Activated CD4-positive, CD25-positive, alpha-beta regulatory T cell (primary cell): ENCODE data around the gene KRT71.

ENCODE experiments used
- DNase-seq, 4 experiments: peaks; one replicate each; lab custom pipeline; 2025; lab: John Stamatoyannopoulos, UW

KRT71 gene

GRCh38 chr12:52575256-52575655 is 22.3 kb upstream of the KRT71 start:
- no peak for DNase-seq

DNA sequence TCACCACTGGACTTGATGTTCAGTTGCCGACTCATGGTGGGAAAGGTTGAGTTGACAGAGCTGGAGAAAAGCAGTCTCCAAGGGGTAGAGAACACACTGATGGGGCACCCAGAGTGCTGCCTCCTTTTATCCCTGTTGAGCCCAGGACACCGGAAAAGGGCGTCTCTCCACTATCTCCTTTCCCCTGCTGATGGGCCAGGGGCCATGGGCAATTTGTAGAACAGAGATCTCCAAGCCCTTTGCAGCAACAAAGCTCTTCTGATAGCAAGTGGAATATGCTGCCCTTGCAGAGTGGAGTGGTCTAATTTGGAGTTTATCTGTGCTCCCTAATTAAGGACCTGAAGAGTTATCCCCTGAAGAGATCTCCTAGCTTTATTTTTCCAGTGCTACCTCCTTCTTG is 20.8 kb upstream of the KRT71 start, which contains the start of gene KRT74:
Gene KRT74, minus strand, starts transcription at position 101 of the 400 bp plus-strand sequence. Its CDS starts 66 bp downstream, at position 35.
- DNase-seq, result no peak

DNA sequence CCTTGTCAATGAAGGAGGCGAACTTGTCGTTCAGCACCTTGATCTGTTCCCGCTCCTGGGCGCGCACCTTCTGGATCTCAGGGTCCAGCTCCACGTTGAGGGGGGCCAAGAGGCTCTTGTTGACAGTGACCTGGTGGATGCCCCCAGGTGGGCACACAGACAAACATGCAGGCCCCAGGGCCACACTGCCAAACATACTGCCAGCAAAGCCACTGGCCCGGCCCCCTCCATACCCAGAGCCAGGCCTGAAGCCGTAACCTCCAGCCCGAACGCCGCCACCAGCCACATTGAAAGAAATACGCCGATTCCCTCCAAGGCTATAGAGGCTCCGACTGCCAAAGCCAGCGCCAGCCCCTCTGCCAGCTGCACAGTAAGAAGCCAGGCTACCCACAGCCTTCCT is 20.4 kb upstream of the KRT71 start:
- no peak for DNase-seq

DNA sequence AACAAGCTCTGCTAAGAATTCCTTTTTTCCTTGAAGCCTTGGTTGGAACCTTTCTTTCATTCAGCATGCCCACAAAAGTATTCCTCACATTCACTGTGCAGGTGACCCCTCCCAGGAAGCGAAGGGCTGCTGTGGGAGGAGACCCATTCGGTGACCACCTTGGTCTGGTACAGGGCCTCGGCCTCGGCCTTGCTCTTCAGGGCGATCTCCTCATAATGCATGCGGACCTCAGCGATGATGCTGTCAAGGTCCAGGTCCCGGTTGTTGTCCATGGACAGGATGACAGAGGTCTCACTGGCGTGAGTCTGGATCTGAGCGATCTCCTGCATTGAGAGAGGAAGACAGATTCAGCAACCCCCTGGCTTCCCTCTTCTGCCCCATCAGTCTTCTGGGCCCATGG is 17.6 kb upstream of the KRT71 start:
- DNase-seq, result no peak

DNA sequence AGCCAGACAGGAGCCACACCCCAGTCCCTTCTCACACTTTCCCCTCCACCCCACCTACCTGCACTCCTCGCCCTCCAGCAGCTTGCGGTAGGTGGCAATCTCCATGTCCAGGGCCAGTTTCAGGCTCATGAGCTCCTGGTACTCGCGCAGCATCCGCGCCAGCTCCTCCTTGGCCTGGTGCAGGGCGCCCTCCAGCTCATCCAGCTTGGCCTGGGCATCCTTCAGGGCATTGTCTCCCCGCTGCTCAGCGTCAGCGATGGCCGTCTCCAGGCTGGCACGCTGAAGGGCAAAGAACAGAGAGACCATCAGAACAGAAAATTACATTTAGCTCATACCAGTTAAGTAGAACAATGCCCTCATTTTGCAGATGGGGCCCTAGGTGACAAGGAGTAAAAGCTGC is 15.2 kb upstream of the KRT71 start:
- DNase-seq, result no peak

DNA sequence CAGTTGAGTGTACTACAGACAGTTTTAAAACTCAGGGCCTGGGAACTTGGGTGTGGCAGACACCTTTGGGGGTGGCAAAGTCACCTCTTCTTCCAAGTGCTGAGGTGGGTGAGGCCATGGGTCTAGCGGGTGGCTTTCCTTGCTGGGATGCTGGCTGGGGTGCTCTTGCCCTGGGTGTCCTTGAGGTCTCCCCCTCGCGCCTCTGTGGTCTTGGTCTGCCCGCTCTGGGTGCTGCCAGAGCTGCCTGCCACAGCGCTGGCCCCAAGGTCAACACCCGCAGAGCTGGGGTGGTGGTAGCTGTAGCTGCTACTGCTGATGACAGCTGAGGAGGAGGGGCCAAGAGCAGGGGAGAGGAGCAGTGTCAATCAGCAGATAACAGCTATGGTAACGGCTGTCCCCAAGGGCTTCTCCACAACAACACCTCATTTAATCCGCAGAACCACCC is 13.9 kb upstream of the KRT71 start:
- no peak for DNase-seq

- no peak for DNase-seq
Measured at GRCh38 chr12:52564582-52564981, 11.6 kb upstream of the KRT71 start.

DNA sequence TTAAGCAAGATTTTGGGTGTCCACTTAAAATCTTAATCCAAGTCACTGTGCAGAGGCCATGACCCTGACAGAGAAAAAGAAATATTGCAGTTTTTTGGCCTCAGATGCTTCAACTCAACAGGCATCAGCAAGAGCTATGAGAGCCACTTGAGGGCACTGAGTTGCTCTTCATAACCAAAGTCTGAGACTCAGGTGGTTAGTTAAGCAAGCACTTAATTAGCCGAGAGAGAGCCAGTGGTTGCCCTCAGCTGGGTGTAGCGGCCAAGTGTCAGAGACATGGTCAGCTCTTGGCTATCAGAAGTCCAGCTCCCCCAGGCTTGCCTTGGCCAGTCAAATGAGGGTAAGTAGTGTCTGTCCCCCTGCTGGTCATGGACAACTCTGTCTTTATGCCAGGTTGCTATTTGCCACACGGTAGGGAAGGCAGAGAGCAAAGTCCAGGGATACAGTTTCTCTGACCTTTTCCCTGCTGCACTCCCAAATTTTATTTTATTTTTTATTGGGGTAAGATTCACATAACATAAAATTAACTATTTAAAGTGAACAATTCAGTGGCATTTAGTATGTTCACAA is 9.0 kb upstream of the KRT71 start:
- DNase-seq, result no peak

DNA sequence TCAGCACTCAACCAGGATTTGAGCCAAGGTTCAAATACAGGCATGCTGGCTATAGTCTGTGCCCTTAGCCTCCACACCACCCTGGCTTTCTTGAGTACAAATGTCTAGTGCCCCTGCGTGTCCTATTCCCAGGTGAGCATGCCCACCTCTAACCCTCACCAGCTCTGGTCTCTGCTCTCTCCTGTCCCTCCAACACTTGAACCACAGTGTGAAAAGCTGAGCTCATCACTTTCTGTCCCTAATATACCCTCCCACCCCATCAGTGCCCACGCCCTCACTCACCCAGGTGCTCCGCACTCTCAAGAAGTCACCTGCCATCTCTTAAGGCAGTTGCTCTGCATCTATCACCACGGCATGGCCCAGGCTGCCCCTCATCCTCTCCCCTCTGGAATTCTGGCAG is 7.0 kb upstream of the KRT71 start:
- DNase-seq, result no peak

DNA sequence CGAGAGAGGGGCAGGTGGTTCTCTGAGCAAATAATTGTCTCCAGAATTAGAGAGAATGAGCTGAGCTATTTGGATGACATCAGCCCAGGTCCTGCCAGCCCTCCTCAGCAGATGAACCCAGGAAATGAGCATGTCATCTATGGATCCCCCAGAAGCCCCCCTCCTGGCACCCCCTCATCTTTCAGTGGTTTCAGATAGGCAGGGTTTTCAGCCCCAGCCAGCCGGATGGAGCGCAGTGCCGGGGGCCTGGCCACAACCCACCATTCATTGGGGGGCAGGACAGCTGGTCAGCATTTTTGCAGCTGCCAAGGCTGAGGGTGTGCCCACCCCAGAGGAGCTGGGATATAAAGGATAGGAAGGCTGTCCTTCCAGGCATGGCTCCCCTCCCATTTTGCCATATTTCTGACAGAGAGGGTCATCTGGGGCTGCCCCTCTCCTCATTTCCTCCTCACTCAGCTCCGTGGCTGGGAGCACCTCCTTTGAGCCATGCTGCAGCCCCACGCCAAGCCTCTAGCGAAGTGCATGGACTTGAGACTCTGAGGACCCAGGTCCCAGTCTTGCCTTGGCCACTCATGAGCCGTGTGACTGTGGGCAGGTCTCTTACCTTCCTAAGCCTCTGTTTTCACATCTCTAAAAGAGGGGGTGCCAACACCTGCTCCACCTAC is 6.0 kb upstream of the KRT71 start:
- DNase-seq, result no peak

DNA sequence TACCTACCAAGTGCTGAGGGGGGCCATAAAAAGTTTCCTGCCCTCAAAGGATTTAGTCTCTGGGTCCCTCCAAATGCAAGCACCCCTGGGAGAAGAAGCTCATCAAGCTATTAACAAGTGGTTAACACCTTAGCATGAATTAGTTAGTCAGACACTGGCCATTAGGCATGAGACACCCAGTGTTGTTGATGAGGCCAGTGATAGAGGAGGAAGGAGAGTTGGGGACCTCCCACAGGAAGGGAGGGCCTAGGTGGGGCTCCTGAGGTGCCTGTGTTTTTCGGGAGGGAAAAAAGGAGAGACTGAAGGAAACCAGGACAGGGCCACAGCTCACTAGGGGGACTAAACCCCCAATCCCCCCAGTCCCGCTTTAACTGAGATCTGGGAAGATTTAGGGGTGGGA is 4.5 kb upstream of the KRT71 start:
- DNase-seq, result no peak

- DNase-seq, result no peak
Measured at GRCh38 chr12:52555577-52555976, 2.6 kb upstream of the KRT71 start.

DNA sequence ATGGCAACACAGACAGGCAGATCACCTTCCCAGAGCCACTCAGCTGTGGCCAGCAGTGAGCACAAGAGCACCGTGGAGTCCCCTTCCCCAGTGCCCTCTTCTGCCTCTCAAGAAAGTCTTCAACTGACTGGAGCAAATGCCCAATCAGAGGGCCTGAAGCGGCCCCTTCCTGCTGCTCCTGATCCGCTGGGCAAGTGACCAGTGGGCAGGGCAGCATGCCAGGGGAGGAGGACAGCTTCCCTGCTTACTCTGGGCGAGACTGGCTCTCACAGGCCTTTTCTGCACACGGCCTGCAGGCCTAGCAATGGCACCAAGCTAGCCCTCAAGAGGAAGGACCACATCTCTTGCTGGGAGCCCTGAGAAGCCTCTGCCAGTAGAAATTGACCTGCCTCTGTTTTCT is 890 bp downstream of the KRT71 start:
- no peak for DNase-seq

- no peak for DNase-seq
Measured at GRCh38 chr12:52551216-52551865, 1.6 kb downstream of the KRT71 start.

DNA sequence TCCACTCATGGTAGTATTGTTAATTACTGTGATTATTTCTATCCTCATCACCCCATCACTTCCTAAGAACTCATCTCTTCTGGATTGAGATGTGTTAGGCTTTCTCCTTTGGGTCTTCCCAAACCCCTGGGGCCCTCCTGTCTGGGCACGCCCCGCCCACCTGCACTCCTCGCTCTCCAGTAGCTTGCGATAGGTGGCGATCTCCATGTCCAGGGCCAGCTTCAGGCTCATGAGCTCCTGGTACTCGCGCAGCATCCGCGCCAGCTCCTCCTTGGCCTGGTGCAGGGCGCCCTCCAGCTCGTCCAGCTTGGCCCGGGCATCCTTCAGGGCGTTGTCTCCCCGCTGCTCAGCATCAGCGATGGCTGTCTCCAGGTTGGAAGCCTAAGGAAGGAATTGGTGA is 6.8 kb downstream of the KRT71 start:
- no peak for DNase-seq

DNA sequence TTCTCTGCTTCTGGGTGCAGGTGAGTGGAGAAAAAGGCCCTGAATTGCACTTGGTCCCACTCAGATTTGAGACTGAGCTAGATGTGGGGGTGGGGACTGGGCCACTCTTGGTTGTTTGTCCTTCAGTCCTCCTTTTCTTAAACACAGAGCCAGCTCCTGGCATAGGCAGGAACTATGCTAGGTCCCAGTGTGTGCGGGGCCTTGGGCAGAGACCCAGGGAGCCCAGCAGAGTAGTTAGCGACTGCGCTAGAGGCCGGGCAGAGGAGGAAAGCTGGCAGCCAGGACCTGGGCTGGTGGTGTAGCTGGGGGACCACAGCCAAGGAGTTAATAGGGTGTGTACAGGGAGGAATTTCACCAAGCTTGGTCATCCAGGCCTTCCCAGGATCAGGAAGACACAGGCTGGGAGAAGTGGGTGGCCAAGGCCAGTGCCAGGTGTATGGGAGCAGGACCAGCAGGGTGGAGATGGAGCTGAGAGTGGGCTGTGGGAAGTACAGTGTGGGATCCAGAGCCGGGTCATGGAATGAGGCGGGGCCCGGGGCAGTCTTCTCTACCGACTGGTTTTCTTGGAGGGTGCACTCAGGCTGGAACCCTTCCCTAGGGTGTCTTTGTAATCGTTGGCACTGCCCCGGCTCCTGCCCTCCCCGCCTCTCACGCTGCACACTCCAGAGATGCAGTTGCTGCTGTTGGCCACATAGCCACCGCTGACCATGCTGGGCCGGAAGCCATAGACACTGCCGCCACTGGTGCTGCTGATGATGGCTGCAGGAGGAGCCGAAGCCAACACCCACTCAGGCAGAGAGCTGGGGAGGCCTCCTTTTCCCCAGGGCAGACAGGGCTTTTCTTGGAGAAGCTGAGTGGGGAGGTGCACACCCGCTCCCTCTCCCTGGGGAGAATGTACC is 8.7 kb downstream of the KRT71 start:
- no peak for DNase-seq

GRCh38 chr12:52542785-52543318 is 10.1 kb downstream of the KRT71 start:
- DNase-seq, result no peak

DNA sequence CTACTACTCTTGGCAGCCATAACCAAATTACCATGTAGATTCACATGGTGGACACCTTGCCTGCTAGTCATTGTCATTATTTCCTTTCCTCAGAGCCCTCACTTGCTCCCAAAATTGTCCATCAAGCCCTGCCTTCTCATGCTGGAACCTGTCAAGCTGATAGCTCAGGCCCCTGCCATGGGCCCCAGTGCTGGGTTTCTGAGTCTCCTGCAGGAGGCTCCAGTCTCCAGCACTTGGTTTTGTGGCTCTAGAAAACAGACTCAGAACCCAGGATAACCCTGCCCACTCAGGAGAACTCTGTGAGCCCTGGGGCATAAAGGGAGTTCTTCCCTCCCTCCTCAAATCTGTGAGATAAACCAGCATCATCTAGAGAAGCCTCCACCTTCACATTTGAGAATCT is 10.8 kb downstream of the KRT71 start:
- no peak for DNase-seq

GRCh38 chr12:52541709-52542108 is 11.2 kb downstream of the KRT71 start:
- no peak for DNase-seq

GRCh38 chr12:52540531-52540930 is 12.4 kb downstream of the KRT71 start:
- DNase-seq, result no peak

DNA sequence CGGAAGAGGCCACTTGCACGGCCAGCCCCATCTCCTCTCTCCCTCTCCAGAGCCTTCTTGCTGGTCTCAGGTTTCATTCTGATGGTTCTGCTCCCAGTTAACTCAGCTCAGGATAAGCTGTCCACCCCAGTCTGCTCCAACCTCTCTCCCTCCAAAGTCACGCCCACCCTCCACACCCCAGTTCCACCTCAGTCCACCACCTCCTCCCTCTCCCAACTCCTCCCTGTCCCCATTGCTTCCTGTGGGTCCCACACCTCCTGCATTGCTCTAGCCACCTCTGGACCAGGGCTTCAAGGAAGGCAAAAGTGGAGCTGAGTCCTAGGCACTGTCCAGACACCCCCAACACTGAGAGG is 13.1 kb downstream of the KRT71 start:
- DNase-seq, result no peak

DNA sequence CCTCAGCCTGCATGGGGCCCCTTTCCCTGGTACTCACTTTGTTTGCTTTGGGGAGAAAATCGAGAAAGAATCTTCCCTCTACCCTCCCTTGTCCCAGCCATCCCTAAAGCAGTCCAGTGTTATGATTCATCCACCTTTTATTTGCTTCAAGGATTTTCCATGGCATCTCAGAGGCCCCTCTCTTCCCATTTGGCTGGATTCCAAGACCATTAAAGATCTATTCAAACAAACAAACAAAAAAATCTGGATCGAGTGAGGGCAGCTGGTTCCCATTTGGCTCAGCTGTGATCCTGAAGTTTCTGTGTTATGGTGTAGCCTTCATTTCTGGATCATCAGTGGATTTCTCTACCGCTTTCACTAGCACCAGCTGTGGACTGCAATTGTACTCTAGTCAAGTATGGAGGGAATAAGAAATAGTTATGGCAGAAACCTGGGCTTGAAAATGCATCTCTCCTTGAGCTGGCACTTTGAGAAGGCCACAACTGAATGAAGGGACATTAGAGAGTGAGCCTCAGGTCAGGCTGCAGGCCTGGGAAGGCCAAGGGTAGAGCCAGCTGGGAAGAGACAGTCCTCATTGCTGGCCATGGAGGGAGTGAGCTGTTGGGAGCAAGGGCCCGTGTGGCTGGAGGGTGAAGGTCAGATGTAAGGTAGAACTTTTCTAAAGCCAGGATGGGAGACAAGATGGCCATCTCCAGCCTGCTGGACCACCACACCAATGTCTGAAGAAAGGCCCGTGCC is 13.7 kb downstream of the KRT71 start:
- no peak for DNase-seq
